ENCODE results near the gene ARHGEF7.
"Not testable (repeated sequence)": the region's sequence is repeated elsewhere in the genome, so short reads cannot be mapped to it uniquely, and the experiment has no call there.

ARHGEF7 gene

GRCh38 chr13:111166882-111167675 is 52.0 kb downstream of the ARHGEF7 start:
- in situ Hi-C loops (cut with MboI; ENCODE audit: low sequenced_read_pairs) = no loop called here

- in situ Hi-C loops (cut with MboI; ENCODE audit: low sequenced_read_pairs) = no loop called here
Observed at GRCh38 chr13:111168107-111168506, 53.0 kb downstream of the ARHGEF7 start.

DNA sequence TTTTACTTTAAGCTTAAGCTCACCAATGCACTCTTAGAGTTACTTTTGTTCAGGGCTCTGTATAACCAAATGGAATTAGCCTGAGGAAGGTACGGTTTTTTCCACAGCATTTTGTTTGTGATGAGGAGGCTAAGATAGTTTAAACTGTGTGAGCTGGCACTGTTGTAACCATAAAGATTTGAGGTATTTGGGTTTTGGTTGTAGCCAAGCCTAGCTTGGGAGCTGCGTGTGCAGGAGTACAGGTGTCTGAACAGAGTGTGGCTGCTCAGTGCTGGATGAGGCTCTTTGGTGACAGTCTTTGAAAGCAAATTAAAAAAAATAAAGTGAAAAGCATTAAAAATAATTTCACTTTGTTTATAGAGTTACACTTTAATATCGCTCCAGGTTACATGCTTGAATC is 56.0 kb downstream of the ARHGEF7 start:
- in situ Hi-C loops (cut with MboI; ENCODE audit: low sequenced_read_pairs) = no loop called here

- in situ Hi-C loops (cut with MboI; ENCODE audit: low sequenced_read_pairs) = no loop called here
Observed at GRCh38 chr13:111171629-111172028, 56.5 kb downstream of the ARHGEF7 start.

- in situ Hi-C loops (cut with MboI; ENCODE audit: low sequenced_read_pairs) = no loop called here
Observed at GRCh38 chr13:111174377-111175114, 59.4 kb downstream of the ARHGEF7 start.

DNA sequence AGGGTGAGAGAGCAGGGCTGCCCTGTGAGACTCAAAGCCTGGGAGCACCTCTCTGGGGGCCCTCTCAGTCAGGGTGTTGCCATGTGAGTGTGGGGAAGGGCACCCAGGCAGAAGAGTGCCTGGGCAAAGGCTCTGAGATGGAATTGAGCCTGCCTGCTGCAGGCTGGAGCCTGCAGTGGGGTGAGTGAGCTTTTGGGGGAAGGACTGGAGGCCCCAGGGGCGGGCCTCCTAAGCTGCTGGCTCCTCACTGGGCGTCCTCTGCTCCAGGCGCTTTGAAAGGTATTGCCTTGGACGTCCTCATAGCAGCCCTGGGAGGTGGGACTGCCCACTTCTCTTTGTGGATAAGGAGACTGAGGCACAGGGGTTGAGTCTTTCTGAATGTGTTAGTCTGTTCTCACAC is 60.3 kb downstream of the ARHGEF7 start:
- in situ Hi-C loops (cut with MboI; ENCODE audit: low sequenced_read_pairs) = no loop called here

DNA sequence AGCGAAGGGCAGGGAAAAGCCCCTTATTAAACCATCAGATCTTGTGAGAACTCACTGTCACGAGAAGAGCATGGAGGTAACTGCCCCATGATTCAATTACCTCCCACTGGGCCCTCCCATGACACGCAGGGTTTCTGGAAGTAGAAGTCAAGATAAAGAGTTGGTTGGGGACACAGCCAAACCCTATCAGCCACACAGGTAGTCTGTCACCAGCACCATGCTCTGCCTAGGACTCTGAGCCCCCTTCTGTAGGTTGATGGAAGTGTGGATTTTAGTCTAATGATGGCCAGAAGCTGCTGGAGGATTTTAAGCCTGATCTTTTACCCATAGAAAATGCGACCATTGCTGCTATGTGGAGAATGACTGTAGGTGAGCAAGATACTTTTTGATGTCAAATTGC is 60.8 kb downstream of the ARHGEF7 start:
- in situ Hi-C loops (cut with MboI; ENCODE audit: low sequenced_read_pairs) = no loop called here

- in situ Hi-C loops (cut with MboI; ENCODE audit: low sequenced_read_pairs) = no loop called here
Observed at GRCh38 chr13:111176421-111176820, 61.3 kb downstream of the ARHGEF7 start.

- in situ Hi-C loops (cut with MboI; ENCODE audit: low sequenced_read_pairs) = no loop called here
Observed at GRCh38 chr13:111177081-111177711, 62.1 kb downstream of the ARHGEF7 start.

GRCh38 chr13:111177921-111178320 is 62.8 kb downstream of the ARHGEF7 start:
- in situ Hi-C loops (cut with MboI; ENCODE audit: low sequenced_read_pairs) = no loop called here

- in situ Hi-C loops (cut with MboI; ENCODE audit: low sequenced_read_pairs) = no loop called here
Observed at GRCh38 chr13:111178402-111178801, 63.3 kb downstream of the ARHGEF7 start.

GRCh38 chr13:111179908-111180760 is 65.0 kb downstream of the ARHGEF7 start:
- in situ Hi-C loops (cut with MboI; ENCODE audit: low sequenced_read_pairs) = no loop called here

DNA sequence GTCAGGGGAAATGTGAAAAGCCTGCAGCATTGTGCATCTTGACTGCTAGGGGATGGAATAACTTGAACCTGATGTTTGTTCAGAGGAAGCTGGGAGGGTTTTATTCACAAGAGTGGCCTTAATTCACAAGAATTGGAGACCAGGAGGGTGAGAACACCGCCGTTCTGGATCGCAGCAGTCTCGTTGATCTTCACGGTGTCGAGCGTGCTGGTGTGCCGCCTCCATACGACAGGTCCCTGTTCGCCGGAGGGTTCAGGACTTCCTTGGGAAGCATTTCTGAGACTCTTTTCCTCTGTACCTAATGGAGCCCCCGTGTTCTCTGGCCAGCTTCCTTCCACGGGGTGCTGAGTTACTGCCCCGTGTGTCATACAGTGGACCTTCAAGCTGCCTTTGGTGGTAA is 66.9 kb downstream of the ARHGEF7 start:
- in situ Hi-C loops (cut with MboI; ENCODE audit: low sequenced_read_pairs) = no loop called here

DNA sequence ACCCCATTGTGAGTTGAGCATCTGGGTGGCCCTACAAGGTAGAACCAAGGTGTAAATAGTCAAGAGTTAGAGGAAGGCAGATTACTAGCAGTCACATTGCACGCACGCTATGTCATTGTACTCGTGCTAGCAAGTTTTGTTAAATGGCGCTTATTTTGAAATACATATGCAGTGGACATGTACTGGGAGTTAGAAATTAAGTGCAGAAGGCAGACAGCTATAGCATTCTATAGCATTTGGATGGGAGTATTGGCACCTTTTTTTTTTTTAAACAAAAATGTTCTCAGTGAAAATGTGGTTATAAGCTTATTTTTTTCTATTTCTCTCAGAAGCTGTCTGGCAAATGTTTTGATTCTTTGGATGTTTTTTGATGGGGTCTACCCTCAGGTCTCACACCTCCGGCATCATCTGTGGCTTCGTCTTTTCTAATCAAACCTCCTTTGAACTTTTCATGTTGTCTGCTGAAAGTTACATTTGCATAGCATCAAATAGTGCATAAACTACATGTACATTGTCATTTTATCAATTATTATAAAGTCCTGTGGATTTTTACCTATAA is 68.1 kb downstream of the ARHGEF7 start:
- in situ Hi-C loops (cut with MboI; ENCODE audit: low sequenced_read_pairs) = no loop called here

GRCh38 chr13:111183959-111184358 is 68.8 kb downstream of the ARHGEF7 start:
- in situ Hi-C loops (cut with MboI; ENCODE audit: low sequenced_read_pairs) = no loop called here

DNA sequence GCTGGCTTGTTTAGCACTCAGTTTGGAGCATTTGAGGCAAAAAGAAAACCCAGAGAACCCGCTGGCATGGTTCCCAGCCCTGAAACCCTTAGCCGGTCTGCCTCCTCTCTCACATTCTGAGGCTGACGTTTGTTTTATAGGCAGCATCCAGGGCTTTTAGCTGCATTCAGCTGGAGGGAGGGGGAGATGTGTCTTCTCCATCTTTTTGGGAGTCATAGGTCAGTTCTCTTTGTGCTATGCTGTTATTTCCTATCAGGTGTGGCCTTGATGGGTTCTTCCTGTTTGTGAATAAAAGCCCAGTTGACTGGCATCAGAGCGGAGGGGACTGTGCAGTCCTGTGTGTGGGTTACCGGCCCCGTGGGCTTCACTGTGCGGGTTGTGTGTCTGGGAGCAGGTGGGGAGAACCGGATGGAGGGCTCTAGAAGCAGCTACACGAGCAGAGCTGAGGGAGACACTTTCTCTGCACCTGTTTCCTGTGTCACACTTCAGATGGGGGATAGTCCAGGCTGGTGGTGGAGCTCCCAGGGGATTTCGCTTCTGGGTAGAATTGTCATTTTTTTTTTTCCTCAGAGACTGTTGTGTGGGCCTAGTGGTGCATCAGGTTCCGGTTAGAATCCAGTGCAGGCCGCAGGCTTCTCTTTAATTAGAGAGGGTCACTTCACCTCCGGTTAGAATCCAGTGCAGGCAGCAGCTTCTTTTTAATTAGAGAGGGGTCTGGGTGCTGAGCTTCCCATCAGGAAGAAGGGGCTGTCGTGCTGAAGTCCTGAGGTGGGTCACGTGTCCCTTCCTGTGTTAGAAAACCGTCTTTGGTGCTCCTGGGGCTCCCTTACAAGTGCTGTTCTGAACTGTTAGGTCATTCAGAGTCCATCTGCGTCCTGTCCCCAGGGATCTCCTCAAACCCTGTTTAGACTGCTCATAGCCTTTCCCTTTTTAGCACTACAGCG is 69.6 kb downstream of the ARHGEF7 start:
- in situ Hi-C loops (cut with MboI; ENCODE audit: low sequenced_read_pairs) = no loop called here

DNA sequence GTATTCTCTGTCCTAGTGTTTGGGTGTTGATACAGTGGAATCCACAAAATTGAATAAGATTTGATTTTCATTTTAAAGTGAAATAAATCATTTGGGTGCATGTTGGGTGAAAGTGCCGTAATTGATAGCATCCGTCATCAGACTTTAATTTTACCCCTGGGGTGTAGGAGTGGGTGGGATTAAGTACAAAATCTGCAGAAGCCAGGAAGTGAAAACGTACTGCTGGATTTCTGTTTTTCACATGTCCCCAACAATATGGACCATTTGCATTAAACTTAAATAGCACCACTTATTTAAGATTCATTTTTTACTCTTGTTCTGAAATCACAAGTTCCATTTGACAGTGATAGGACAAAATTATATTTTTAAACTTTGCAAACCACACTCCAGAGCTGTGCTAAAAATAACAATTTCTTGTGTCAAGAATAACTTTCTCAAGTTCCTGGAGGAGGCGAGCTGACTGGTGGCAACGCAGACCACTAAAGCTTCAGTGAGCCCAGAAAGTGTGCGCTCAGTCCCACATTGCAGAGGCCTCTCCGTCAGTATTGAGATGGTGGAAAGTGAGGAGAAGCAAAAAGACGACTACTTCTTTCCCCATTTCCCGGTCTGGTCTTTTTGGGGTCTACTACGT is 71.3 kb downstream of the ARHGEF7 start:
- in situ Hi-C loops (cut with MboI; ENCODE audit: low sequenced_read_pairs) = no loop called here

DNA sequence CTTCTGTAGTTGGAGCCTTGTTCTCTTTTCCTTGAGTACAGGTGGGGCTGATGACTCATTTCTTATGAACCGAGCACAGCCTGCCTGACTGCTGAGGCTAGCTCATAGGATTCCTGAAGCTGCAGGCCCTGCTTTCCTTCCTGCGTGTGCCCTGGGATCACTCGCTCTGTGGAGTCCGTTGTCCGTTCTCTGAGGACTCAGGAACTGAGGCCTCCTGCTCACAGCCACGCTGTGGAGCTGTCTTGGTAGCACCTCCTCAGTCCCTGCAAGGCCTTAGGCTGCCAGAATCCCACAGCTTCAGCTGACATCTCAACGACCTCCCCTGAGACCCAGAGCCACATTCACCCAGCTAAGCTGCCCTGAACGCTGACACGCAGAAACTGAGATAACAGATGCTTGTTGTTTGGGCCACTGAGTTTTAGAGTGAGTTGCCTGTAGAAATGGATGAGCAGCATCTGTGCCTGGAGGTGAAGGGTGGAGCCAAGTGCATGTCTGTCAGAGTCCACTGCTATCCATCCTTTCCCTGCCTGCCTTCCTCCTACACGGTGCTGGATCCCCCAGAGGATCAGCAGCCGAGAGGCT is 72.9 kb downstream of the ARHGEF7 start:
- in situ Hi-C loops (cut with MboI; ENCODE audit: low sequenced_read_pairs) = no loop called here

DNA sequence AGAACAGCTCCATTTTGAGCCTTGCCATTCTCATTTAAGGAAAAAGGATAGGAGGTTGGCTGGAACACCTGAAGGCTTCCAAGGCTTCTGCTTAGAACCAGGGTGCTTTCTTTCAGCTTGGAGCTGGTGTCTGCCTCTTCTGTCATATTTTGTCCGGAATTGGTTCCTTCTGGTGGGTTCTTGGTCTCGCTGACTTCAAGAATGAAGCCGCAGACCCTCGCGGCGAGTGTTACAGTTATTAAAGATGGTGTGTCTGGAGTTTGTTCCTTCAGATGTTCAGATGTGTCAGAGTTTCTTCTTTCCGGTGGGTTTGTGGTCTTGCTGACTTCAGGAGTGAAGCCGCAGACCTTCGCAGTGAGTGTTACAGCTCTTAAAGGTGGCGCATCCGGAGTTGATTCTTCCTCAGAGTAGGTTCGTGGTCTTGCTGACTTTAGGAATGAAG is 74.0 kb downstream of the ARHGEF7 start:
- in situ Hi-C loops (cut with MboI; ENCODE audit: low sequenced_read_pairs) = not testable (repeated sequence)
